Activated naive CD4-positive, alpha-beta T cell treated with anti-CD3 and anti-CD28 coated beads, Interleukin-2, amount 50 U/mL, for 72 hours (primary cell): ENCODE data around the gene BECN2. TPM values are rescaled to one million over a fixed set of nuclear protein-coding genes. Genes with fewer than 3 reads are reported as not detected.
A peak's percentile ranks its signal among the peaks of the same experiment; 100 is the strongest.
"Not testable (repeated sequence)": the region's sequence is repeated elsewhere in the genome, so short reads cannot be mapped to it uniquely, and the experiment has no call there.

Experiments used
- ATAC-seq, 2 donors: fragments of 150-1000 bp; cut with Tn5 transposase; 2 replicates each; pipeline ENCODE4 v1.10.0; 2021; ENCODE audit warnings: mild to moderate bottlenecking in 2 of 2, moderate library complexity in 2 of 2
- DNase-seq, 2 donors: peaks; one replicate each; pipeline ENCODE4 v3.0.0; 2021 to 2022; ENCODE audit warnings: low spot score in 2 of 2
- H3K27ac Mint-ChIP-seq, 2 donors: one replicate each; pipeline ENCODE4 v1.8.0; 2022; ENCODE audit warnings: mild to moderate bottlenecking in 2 of 2, mixed read lengths in 2 of 2
- H3K36me3 Mint-ChIP-seq, 2 donors: one replicate each; pipeline ENCODE4 v1.8.0; 2022; ENCODE audit warnings: mixed read lengths in 2 of 2
- H3K9me3 Mint-ChIP-seq, 2 donors: one replicate each; pipeline ENCODE4 v1.8.0; 2022; ENCODE audit warnings: mixed read lengths in 2 of 2
- total RNA-seq, 2 donors: library from RNA; stranded (reverse); gene quantifications; one replicate each; pipeline ENCODE4 v1.2.3, GENCODE V29; 2022

BECN2 gene
- total RNA-seq, 2 donors from 2014 or later = not detected

DNA sequence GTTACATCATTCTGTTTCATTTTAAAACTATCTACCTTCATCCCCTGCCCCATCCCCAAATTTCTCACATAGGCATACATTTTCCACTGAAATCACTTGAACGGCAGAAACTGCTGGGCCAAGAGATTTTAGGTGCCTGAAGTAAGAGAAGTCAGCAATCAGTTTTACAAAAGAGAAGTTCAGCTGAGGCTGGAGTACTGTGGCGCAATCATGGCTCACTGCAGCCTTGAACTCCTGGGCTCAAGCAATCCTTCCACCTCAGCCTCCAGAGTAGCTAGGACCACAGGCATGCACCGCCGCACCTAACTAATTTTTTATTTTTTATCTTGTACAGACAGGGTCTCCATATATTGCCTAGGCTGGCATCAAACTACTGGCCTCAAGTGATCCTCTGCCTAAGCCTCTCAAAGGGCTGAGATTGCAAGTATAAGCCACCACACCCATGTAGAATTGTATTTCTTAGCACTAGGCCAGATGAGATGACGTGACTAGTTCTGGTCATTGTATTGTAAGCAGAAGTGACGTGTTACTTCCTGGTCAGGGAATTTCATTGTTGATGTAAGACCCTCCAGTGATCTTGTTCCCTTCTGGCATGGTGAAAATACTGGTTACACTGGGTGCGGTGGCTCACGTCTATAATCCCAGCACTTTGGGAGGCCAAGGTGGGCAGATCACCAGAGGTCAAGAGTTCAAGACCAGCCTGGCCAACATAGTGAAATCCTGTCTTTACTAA is 7.1 kb downstream of the BECN2 start:
- ATAC-seq = no peak
- no peak overlapping the region for H3K27ac Mint-ChIP-seq
- DNase-seq = no peak
- no peaks in the 10 kb centered on the region for H3K36me3 Mint-ChIP-seq
- H3K9me3 Mint-ChIP-seq = no peaks in the 10 kb centered on the region

DNA sequence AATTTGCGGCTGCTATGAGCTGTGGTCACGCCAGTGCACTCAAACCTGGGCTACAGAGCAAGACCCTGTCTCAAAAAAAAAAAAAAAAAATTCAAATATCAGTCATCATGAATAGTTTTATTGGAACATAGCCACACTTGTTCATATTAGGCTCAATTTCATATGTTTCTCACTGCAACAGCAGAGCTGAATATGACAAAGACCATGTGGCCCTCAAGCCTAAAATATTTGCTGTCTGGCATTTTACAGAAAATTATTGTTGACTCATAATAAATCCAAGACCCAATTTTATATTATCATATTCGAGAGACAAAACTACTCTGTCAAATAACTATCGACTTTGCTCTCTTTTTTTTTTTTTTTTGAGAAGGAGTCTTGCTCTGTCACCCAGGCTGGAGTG is 11.0 kb downstream of the BECN2 start:
- DNase-seq = no peak
- no peak for ATAC-seq
- Mint-ChIP-seq H3K36me3 (no peaks in the 10 kb centered on the region), H3K9me3 (no peaks in the 10 kb centered on the region), H3K27ac (no peak overlapping the region)

- Mint-ChIP-seq H3K27ac (no peak overlapping the region), H3K9me3 (no peaks in the 10 kb centered on the region), H3K36me3 (no peaks in the 10 kb centered on the region)
- ATAC-seq = no peak
- no peak for DNase-seq
Measured at GRCh38 chr1:241972703-241973369, 15.3 kb downstream of the BECN2 start.

DNA sequence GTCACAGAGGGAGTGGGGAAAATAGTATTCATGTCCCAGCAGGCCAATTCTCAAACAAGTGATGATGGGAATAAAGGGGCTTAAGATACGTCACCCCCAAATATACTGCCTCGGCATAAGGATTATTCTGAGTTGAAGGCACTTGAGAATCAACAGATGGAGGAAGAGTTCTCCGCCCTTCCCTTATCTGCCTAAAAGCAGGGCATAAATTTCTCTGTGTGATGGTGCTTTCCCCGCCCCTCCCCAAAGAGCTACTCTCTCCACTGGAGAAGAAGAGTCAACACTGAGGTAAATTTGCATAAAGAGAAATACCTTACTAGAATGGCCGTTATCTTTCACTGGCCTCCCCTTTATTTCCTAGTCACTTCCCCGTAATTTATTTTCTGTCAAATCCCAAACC is 18.7 kb downstream of the BECN2 start:
- no peaks in the 10 kb centered on the region for H3K9me3 Mint-ChIP-seq
- H3K27ac Mint-ChIP-seq = peak overlapping the region in 1 of 2 donors; percentile 25
- no peak for ATAC-seq
- no peak for DNase-seq
- H3K36me3 Mint-ChIP-seq = no peaks in the 10 kb centered on the region

DNA sequence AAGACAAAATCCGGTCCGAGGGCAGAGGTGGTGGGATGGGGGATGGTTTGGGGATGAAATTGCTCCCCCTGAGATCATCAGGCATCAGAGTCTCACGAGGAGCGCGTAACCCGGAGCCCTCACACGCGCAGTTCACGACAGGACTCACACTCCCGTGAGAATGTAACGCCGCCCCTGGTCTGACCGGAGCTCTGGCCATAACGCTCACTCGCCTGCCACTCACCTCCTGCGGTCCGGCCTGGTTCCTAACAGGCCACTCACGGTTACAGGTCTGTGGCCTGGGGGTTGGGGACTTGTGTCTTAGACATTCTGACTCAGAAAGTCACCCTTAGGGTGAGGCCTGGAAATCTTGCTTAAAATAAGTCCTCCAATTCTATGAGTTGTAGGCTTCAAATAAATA is 21.5 kb downstream of the BECN2 start:
- no peaks in the 10 kb centered on the region for H3K36me3 Mint-ChIP-seq

GRCh38 chr1:241979926-241980325 is 22.4 kb downstream of the BECN2 start:
- H3K36me3 Mint-ChIP-seq = no peaks in the 10 kb centered on the region

More for the DNA sequence above, 21.5 kb downstream of the BECN2 start:
- ATAC-seq = no peak
- H3K9me3 Mint-ChIP-seq = no peaks in the 10 kb centered on the region
- DNase-seq = no peak
- no peak overlapping the region for H3K27ac Mint-ChIP-seq

DNA sequence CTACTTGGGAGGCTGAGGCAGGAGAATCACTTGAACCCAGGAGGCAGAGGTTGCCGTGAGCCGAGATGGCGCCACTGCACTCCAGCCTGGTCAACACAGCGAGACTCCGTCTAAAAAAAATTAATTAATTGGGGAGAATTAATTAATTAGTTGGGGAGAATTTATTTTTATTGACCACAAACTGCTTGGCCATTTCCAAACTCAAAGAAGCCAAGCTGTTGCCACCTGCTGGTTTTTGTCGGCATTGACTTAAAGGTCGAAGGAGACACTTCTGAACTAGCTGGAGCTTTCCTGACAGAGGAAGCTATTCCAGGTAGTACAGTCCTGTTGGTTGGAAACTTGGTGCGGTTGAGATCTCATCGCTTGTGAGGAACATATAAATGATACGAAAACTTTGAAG is 28.2 kb downstream of the BECN2 start:
- H3K9me3 Mint-ChIP-seq = no peaks in the 10 kb centered on the region
- ATAC-seq = no peak
- no peaks in the 10 kb centered on the region for H3K36me3 Mint-ChIP-seq
- no peak overlapping the region for H3K27ac Mint-ChIP-seq
- peak in 1 of 2 donors; percentile 12 for DNase-seq

More at GRCh38 chr1:241979926-241980325, 22.4 kb downstream of the BECN2 start:
- Mint-ChIP-seq H3K27ac (no peak overlapping the region), H3K9me3 (no peaks in the 10 kb centered on the region)
- no peak for ATAC-seq
- no peak for DNase-seq

GRCh38 chr1:241988389-241988930 is 30.9 kb downstream of the BECN2 start:
- DNase-seq, H3K27ac Mint-ChIP-seq, H3K9me3 Mint-ChIP-seq, ATAC-seq, H3K36me3 Mint-ChIP-seq: not testable (repeated sequence)

DNA sequence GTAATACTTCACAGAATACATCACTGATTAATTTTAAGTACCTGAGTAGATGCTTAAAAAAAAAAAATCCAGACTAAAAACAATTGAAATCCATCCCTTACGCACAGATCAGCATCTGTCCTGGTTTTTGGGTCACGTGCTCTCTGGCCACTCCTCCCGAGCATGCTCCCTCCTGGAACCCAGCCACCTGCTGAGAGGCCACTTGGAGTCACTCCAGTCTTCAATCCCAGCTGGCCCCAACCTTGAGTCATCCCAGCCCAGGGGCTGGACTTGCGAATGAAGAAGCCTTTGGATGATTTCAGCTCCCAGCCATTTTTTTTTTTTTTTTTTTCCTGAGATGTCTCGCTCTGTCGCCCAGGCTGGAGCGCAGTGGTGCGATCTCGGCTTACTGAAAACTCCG is 32.5 kb downstream of the BECN2 start:
- Mint-ChIP-seq H3K27ac (no peak overlapping the region), H3K9me3 (no peaks in the 10 kb centered on the region), H3K36me3 (no peaks in the 10 kb centered on the region)
- ATAC-seq (no peak), DNase-seq (no peak)

GRCh38 chr1:241992734-241993133 is 35.2 kb downstream of the BECN2 start:
- Mint-ChIP-seq H3K27ac (no peak overlapping the region), H3K9me3 (no peaks in the 10 kb centered on the region), H3K36me3 (no peaks in the 10 kb centered on the region)
- ATAC-seq = no peak
- no peak for DNase-seq

GRCh38 chr1:241994171-241994570 is 36.6 kb downstream of the BECN2 start:
- H3K36me3 Mint-ChIP-seq = no peaks in the 10 kb centered on the region
- no peak for DNase-seq
- ATAC-seq = no peak
- peak overlapping the region in 1 of 2 donors; percentile 65 for H3K27ac Mint-ChIP-seq
- H3K9me3 Mint-ChIP-seq = no peaks in the 10 kb centered on the region

- Mint-ChIP-seq H3K9me3 (no peaks in the 10 kb centered on the region), H3K36me3 (no peaks in the 10 kb centered on the region)
Measured at GRCh38 chr1:241997401-241997998, 39.9 kb downstream of the BECN2 start.

GRCh38 chr1:241998412-241998921 is 40.9 kb downstream of the BECN2 start:
- Mint-ChIP-seq H3K36me3 (no peaks in the 10 kb centered on the region), H3K27ac (no peak overlapping the region), H3K9me3 (no peaks in the 10 kb centered on the region)
- ATAC-seq (peak; percentile 86 to 90), DNase-seq (peak; percentile 57 to 63)

More at GRCh38 chr1:241997401-241997998, 39.9 kb downstream of the BECN2 start:
- DNase-seq (no peak), ATAC-seq (no peak)
- H3K27ac Mint-ChIP-seq = no peak overlapping the region

DNA sequence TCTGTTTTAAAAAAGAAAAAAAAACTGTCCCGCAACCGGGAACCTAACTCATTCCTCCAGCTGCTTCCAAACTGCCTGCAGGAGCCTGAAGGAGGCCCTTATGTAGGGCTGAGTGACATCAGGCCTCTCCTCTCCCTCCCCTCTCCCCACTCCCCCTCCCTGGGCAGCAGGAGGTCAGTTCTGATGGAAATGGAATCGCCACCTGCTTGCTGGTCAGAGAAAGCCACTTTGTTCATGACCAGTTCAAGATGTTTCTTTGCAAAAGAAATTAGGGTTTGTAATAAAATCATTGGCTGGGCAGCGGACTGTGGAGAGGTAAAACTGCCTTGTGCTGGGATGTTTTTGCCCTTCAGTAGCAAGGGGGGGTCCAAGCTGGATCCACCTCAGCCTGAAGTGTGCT is 41.5 kb downstream of the BECN2 start, which contains the start of gene MAP1LC3C:
Gene MAP1LC3C (minus strand): TSS at position 73 of the 400 bp plus-strand sequence. CDS start 90 bp downstream, outside the sequence.
- Mint-ChIP-seq H3K27ac (no peak within 1 kb of the TSS), H3K9me3 (no peaks in the 10 kb centered on the region), H3K36me3 (no peaks in the 10 kb centered on the region)
- DNase-seq (no peak), ATAC-seq (no peak)

DNA sequence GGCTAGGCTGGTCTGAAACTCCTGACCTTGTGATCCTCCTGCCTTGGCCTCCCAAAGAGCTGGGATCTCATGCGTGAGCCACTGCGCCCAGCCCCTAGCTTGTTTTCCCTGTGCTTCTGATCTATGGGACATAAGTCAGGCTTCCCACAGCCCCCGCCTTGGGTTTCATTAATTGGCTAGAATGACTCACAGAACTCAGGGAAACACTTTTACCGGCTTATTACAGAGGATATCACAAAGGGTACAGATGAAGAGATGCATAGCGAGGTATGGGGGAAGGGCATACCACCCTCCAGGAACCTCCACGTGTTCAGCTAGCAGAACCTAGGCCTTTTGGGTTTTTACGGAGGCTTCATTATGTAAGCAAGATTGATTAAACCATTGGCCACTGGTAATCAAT is 42.9 kb downstream of the BECN2 start:
- H3K9me3 Mint-ChIP-seq = no peaks in the 10 kb centered on the region
- H3K36me3 Mint-ChIP-seq = no peaks in the 10 kb centered on the region
- no peak for DNase-seq
- H3K27ac Mint-ChIP-seq = no peak overlapping the region
- ATAC-seq = no peak

DNA sequence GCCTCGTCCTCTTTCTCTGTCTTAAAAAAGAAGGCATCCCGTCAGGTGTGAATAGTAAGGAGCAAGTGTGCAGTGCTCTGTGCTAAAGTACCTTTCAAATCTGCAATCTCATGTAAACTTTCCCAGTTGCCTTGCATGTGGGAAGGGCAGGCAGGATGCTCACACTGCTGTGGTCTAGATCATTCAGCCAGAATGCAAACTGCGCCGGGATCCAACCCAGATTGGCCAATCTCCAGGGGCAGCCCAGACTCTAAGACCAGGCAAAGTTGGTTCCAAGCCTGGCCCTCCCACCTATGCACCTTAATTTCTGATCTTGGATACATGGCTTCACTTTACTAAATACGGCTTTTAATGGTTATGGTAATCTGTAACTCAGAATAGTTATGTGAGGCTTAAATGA is 44.5 kb downstream of the BECN2 start:
- DNase-seq (no peak), ATAC-seq (no peak)
- H3K36me3 Mint-ChIP-seq = no peaks in the 10 kb centered on the region
- H3K9me3 Mint-ChIP-seq = no peaks in the 10 kb centered on the region
- H3K27ac Mint-ChIP-seq = no peak overlapping the region

DNA sequence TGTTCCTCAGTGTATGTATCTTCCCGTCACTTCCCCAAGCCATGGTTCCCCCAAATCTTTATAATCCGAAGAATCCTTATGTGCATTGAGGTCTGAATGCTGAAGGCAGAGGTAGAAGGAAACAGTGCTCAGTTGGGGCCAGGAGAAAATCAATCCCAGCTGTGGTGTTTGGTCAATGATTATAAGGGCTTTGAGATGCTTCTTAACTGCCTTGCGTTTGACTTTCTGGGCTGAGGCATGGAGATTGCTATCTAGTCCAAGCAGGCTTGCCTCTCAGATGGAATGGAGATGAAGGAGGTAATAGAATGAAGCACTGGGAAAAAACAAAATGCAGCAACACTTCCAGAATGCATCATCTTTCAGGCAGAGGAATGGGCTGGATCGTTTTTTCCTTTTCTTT is 44.9 kb downstream of the BECN2 start:
- DNase-seq (no peak), ATAC-seq (no peak)
- Mint-ChIP-seq H3K9me3 (no peaks in the 10 kb centered on the region), H3K36me3 (no peaks in the 10 kb centered on the region), H3K27ac (no peak overlapping the region)
